DOHH2 (cell line): Measurements from ENCODE around the gene FNDC7.

Experiments
- H3F3A ChIP-seq: fragments of 200-600 bp; sonication (generic), shearing (Covaris generic); 2 replicates; pipeline ENCODE4 v1.6.0; 2016; ENCODE audit warnings: antibody characterized with exemption, mild to moderate bottlenecking; ENCODE audit not compliant: control insufficient read depth, insufficient read depth
- H3K27ac ChIP-seq: fragments of 200-600 bp; sonication (generic); 2 replicates; pipeline ENCODE4 v1.5.1; 2014; ENCODE audit warnings: low read depth, mild to moderate bottlenecking, low read length, moderate library complexity
- H3K27me3 ChIP-seq: fragments of 200-600 bp; sonication (generic); 2 replicates; pipeline ENCODE4 v1.6.1; 2014; ENCODE audit warnings: mild to moderate bottlenecking, low read length, mixed read lengths; ENCODE audit not compliant: control insufficient read depth
- H3K36me3 ChIP-seq: fragments of 200-600 bp; sonication (generic); 2 replicates; pipeline ENCODE4 v1.6.1; 2014; ENCODE audit warnings: mild to moderate bottlenecking, low read length, moderate library complexity, mixed read lengths; ENCODE audit not compliant: control insufficient read depth
- H3K4me1 ChIP-seq: fragments of 200-600 bp; sonication (generic); 2 replicates; pipeline ENCODE4 v1.6.1; 2014; ENCODE audit warnings: mild to moderate bottlenecking, low read length, mixed read lengths; ENCODE audit not compliant: control insufficient read depth
- H3K4me2 ChIP-seq: fragments of 200-600 bp; sonication (generic); 2 replicates; pipeline ENCODE4 v1.6.0; 2014; ENCODE audit warnings: mild to moderate bottlenecking, low read length, moderate library complexity
- H3K4me3 ChIP-seq: fragments of 200-600 bp; sonication (generic); 2 replicates; pipeline ENCODE4 v1.5.1; 2014; ENCODE audit warnings: mild to moderate bottlenecking, low read length, mixed read lengths
- H3K79me2 ChIP-seq: fragments of 200-600 bp; sonication (generic); 2 replicates; pipeline ENCODE4 v1.6.1; 2014; ENCODE audit warnings: mild to moderate bottlenecking, low read length, mixed read lengths; ENCODE audit not compliant: control insufficient read depth
- H3K9me2 ChIP-seq: fragments of 200-600 bp; sonication (generic); replicated peaks from 2 replicates; pipeline ENCODE4 v1.6.1; 2014; ENCODE audit warnings: mild to moderate bottlenecking, low read length, mixed read lengths; ENCODE audit not compliant: control insufficient read depth
- H3K9me3 ChIP-seq: fragments of 200-600 bp; sonication (generic); 2 replicates; pipeline ENCODE4 v1.6.1; 2014; ENCODE audit warnings: antibody characterized with exemption, low read length, mixed read lengths; ENCODE audit not compliant: control insufficient read depth, insufficient read depth
- H4K20me1 ChIP-seq: fragments of 200-600 bp; sonication (generic); 2 replicates; pipeline ENCODE4 v1.6.0; 2014; ENCODE audit warnings: low read depth, mild to moderate bottlenecking, antibody characterized with exemption, low read length, moderate library complexity; ENCODE audit not compliant: control insufficient read depth, insufficient read depth
- EZH2phosphoT487 ChIP-seq: fragments of 200-600 bp; sonication (generic); IDR thresholded peaks from 2 replicates; pipeline ENCODE4 v1.6.1; 2017; ENCODE audit warnings: borderline replicate concordance, mild to moderate bottlenecking, antibody characterized with exemption, low read length, moderate library complexity, mixed read lengths
- TF ChIP-seq, protein P1 (sequence below): fragments of 200-600 bp; sonication (generic); IDR thresholded peaks from one replicate; pipeline ENCODE4 v1.5.1; 2014; ENCODE audit warnings: antibody characterized with exemption, mild to moderate bottlenecking, low read depth, low read length; ENCODE audit not compliant: poor library complexity, severe bottlenecking

FNDC7 gene

DNA sequence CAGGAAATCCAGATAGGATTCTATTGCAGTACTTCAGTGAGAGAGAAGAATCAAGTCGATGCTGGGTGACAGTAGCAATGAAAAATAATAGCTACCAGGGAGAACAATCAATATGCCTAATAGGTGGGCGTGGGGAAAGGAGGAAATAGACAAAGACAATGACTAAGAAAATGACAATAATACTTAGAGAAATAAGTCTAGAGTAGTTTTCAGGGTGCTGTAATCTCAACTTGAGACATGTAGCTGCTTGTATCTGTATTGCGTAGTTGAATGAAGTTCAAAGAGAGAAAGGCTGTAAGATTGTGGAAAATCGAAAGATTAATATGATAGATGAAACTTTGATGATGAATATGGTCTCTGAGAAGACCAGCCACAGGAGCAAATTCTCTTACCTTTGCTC, 36.4 kb downstream of the FNDC7 start:
- Histone ChIP-seq H3K4me3 (no peak overlapping the region), H4K20me1 (no peaks in the 10 kb centered on the region), H3K27ac (no peak overlapping the region), H3K9me3 (no peaks in the 10 kb centered on the region), H3K4me2 (peak overlapping the region; percentile 10; the same call in 1 of the 2 replicates), H3K4me1 (peaks cover 12% of the 10 kb centered on the region), H3F3A (no peaks in the 10 kb centered on the region), H3K79me2 (peaks cover 43% of the 10 kb centered on the region), H3K27me3 (no peaks in the 10 kb centered on the region), H3K9me2 (no peaks in the 10 kb centered on the region), H3K36me3 (peaks cover 36% of the 10 kb centered on the region)
- TF ChIP-seq EZH2phosphoT487: no peak
- TF ChIP-seq, protein P1, sequence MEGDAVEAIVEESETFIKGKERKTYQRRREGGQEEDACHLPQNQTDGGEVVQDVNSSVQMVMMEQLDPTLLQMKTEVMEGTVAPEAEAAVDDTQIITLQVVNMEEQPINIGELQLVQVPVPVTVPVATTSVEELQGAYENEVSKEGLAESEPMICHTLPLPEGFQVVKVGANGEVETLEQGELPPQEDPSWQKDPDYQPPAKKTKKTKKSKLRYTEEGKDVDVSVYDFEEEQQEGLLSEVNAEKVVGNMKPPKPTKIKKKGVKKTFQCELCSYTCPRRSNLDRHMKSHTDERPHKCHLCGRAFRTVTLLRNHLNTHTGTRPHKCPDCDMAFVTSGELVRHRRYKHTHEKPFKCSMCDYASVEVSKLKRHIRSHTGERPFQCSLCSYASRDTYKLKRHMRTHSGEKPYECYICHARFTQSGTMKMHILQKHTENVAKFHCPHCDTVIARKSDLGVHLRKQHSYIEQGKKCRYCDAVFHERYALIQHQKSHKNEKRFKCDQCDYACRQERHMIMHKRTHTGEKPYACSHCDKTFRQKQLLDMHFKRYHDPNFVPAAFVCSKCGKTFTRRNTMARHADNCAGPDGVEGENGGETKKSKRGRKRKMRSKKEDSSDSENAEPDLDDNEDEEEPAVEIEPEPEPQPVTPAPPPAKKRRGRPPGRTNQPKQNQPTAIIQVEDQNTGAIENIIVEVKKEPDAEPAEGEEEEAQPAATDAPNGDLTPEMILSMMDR: no peak

DNA sequence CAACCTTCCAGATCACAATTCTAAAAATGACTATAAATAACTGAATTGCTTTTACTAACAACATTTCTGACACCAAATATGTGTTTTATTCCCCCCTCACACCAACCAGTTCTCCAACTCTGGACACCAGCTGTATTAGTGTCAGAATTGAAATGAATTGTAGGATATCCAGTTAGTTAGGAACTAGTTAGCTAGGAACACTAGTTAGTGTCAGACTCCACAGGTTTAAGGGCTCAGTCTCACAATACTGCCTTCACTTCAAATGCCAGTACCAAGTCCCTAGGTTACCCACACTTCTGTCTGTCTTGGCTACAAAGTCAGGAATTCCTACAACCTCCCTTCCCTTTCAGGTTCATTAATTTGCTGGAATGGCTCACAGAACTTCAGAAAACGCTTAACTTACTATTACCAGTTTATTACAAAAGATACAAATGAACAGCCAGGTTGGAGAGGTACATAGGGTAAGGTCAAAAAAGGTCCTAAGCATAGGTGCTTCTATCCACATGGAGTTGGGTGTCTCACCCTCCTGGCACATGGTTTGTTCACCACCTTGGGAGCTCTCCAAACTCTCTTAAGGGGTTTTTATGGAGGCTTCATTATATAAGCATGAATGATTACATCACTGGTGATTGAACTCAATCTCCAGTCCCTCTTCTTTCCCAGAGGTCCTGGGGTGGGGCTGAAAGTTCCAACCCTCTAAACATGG, 37.9 kb downstream of the FNDC7 start:
- H3K79me2 ChIP-seq: peaks cover 43% of the 10 kb centered on the region
- no peaks in the 10 kb centered on the region for H3K9me2 ChIP-seq
- peaks cover 49% of the 10 kb centered on the region for H3K36me3 ChIP-seq
- no peaks in the 10 kb centered on the region for H3F3A ChIP-seq
- H3K27ac ChIP-seq: no peak overlapping the region
- TF ChIP-seq, protein P1: no peak
- no peak for TF ChIP-seq EZH2phosphoT487
- H3K9me3 ChIP-seq: no peaks in the 10 kb centered on the region
- H3K4me2 ChIP-seq: no peak overlapping the region
- H4K20me1 ChIP-seq: no peaks in the 10 kb centered on the region
- peaks cover 12% of the 10 kb centered on the region for H3K4me1 ChIP-seq
- no peaks in the 10 kb centered on the region for H3K27me3 ChIP-seq
- H3K4me3 ChIP-seq: no peak overlapping the region

DNA sequence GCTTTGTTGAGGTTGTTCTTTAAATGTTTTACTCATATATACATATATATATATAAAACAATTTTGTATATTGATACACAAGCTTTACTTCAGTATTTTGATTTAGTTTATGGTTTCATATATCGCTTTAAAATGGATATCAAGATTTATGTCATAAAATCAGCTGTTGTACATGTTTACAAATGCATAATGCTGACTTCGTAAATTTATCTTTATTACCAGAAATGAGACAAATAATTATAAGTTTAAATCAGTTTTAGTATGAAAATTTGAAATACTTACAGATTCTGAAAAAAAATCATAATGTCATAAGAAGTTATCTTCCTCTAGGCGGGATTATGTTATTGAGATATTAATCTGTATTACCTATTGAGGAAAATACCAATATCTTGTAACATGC, 40.7 kb downstream of the FNDC7 start:
- peaks cover 62% of the 10 kb centered on the region for H3K36me3 ChIP-seq
- H4K20me1 ChIP-seq: no peaks in the 10 kb centered on the region
- no peaks in the 10 kb centered on the region for H3K9me3 ChIP-seq
- H3K79me2 ChIP-seq: peaks cover 26% of the 10 kb centered on the region
- H3F3A ChIP-seq: no peaks in the 10 kb centered on the region
- H3K4me1 ChIP-seq: no peaks in the 10 kb centered on the region
- no peaks in the 10 kb centered on the region for H3K27me3 ChIP-seq
- H3K27ac ChIP-seq: no peak overlapping the region
- no peaks in the 10 kb centered on the region for H3K9me2 ChIP-seq
- H3K4me2 ChIP-seq: no peak overlapping the region
- TF ChIP-seq, protein P1: no peak
- no peak for TF ChIP-seq EZH2phosphoT487
- H3K4me3 ChIP-seq: no peak overlapping the region
